ENCODE measurements around the gene LRRN2. TPM values are rescaled to one million over a fixed set of nuclear protein-coding genes. Genes with fewer than 3 reads are reported as not detected.

LRRN2 gene
- total RNA-seq, 2 experiments from 2014 or later = not detected

DNA sequence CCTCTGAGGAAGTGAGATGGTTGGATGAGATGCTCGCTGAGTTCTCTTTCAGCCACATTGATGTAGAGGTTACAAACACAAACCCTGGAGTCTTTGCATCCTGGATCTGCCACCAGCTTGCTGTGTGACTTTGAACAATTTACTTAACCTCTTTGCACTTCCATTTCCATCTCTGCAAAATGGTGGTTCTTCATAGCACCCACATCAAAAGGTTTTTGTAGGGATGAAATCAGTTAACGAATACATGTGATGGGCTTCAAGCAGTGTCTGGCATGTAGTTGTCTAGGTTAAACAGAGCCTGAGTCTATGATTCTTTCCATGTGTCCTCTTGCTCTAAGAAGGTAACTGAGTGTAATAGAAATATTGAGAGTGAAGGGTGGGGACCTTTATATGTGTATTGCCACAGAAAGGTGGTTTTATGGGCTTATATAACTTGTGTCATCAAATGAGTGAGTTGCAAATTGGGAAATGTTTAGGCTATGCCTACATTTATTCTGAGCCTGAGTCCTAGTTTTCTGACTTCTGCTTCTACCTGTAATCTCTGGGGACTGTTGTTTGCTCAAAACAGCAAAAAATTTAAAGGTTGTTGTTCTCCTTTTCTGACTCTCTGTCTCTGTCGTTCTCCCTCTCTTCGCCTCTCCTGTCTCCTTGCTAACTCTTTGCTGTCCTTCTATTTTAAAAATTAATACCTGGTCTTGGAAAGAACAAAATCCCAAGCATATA, 27.3 kb upstream of the LRRN2 start:
- CTCF ChIA-PET = no interaction called here
- H3K9me3 ChIP-seq (ENCODE audit: control insufficient read depth in 1 of 2, insufficient read depth in 1 of 2, low read length in 2 of 2) = peaks cover 0 to 5% of the 10 kb centered on the region in 2 experiments
- Mint-ChIP-seq H3K4me3 (no peak overlapping the region), H3K27ac (no peak overlapping the region), H3K27me3 (peaks cover 44% of the 10 kb centered on the region), H3K4me1 (ENCODE audit: low read depth) (peaks cover 9% of the 10 kb centered on the region), H3K36me3 (ENCODE audit: low read depth) (no peaks in the 10 kb centered on the region), H3K9me3 (no peaks in the 10 kb centered on the region)
- ATAC-seq (ENCODE audit: poor library complexity) (peak; percentile 24), DNase-seq (no peak)
- H3K27me3 ChIP-seq (ENCODE audit: control insufficient read depth in 1 of 2, insufficient read depth in 2 of 2, low read length in 2 of 2) = peaks cover 5 to 11% of the 10 kb centered on the region in 2 experiments
- H3K27ac ChIP-seq (ENCODE audit: low read depth in 1 of 2, low read length in 2 of 2) = no peak overlapping the region
- TF ChIP-seq, protein P1, sequence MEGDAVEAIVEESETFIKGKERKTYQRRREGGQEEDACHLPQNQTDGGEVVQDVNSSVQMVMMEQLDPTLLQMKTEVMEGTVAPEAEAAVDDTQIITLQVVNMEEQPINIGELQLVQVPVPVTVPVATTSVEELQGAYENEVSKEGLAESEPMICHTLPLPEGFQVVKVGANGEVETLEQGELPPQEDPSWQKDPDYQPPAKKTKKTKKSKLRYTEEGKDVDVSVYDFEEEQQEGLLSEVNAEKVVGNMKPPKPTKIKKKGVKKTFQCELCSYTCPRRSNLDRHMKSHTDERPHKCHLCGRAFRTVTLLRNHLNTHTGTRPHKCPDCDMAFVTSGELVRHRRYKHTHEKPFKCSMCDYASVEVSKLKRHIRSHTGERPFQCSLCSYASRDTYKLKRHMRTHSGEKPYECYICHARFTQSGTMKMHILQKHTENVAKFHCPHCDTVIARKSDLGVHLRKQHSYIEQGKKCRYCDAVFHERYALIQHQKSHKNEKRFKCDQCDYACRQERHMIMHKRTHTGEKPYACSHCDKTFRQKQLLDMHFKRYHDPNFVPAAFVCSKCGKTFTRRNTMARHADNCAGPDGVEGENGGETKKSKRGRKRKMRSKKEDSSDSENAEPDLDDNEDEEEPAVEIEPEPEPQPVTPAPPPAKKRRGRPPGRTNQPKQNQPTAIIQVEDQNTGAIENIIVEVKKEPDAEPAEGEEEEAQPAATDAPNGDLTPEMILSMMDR (IDR thresholded peaks at IDR 0.05) = no peak
- POLR2A ChIA-PET = no interaction called here
- H3K36me3 ChIP-seq (ENCODE audit: insufficient read depth, low read length) = no peaks in the 10 kb centered on the region
- no peak overlapping the region for H3K4me3 ChIP-seq (ENCODE audit: low read length)
- no peaks in the 10 kb centered on the region for H3K4me1 ChIP-seq (ENCODE audit: insufficient read depth, low read length)
- intact Hi-C loops (cut with DNase I, micrococcal nuclease) = loop anchor here in 1 of 2 experiments (2.0 kb wide), 1 partner anchor 20 kb away; no protein-coding TSS in a partner anchor

GRCh38 chr1:204711947-204712701, 26.6 kb upstream of the LRRN2 start:
- H3K27me3 Mint-ChIP-seq = peaks cover 44% of the 10 kb centered on the region
- CTCF ChIA-PET = no interaction called here
- no peak overlapping the region for H3K4me3 Mint-ChIP-seq
- peaks cover 17% of the 10 kb centered on the region for H3K4me1 Mint-ChIP-seq (ENCODE audit: low read depth)
- no peaks in the 10 kb centered on the region for H3K36me3 Mint-ChIP-seq (ENCODE audit: low read depth)
- no peak for DNase-seq
- Histone ChIP-seq H3K9me3 (ENCODE audit: control insufficient read depth in 1 of 2, insufficient read depth in 1 of 2, low read length in 2 of 2) (peaks cover 0 to 5% of the 10 kb centered on the region in 2 experiments), H3K4me3 (ENCODE audit: low read length) (no peak overlapping the region), H3K27me3 (ENCODE audit: control insufficient read depth in 1 of 2, insufficient read depth in 2 of 2, low read length in 2 of 2) (peaks cover 5 to 11% of the 10 kb centered on the region in 2 experiments), H3K27ac (ENCODE audit: low read depth in 1 of 2, low read length in 2 of 2) (no peak overlapping the region), H3K4me1 (ENCODE audit: insufficient read depth, low read length) (peaks cover 1% of the 10 kb centered on the region), H3K36me3 (ENCODE audit: insufficient read depth, low read length) (no peaks in the 10 kb centered on the region)
- no peaks in the 10 kb centered on the region for H3K9me3 Mint-ChIP-seq
- TF ChIP-seq, protein P1 (IDR thresholded peaks at IDR 0.05) = no peak
- no peak overlapping the region for H3K27ac Mint-ChIP-seq
- no peak for ATAC-seq (ENCODE audit: poor library complexity)
- POLR2A ChIA-PET = no interaction called here
- intact Hi-C loops (cut with DNase I, micrococcal nuclease) = loop anchor here in 1 of 2 experiments (2.0 kb wide), 1 partner anchor 21 kb away; no protein-coding TSS in a partner anchor

- CTCF ChIA-PET = no interaction called here
- Mint-ChIP-seq H3K4me3 (no peak overlapping the region), H3K9me3 (no peaks in the 10 kb centered on the region), H3K4me1 (ENCODE audit: low read depth) (peaks cover 25% of the 10 kb centered on the region), H3K27ac (no peak overlapping the region), H3K36me3 (ENCODE audit: low read depth) (no peaks in the 10 kb centered on the region), H3K27me3 (peaks cover 44% of the 10 kb centered on the region)
- Histone ChIP-seq H3K4me3 (ENCODE audit: low read length) (no peak overlapping the region), H3K27ac (ENCODE audit: low read depth in 1 of 2, low read length in 2 of 2) (no peak overlapping the region), H3K9me3 (ENCODE audit: control insufficient read depth in 1 of 2, insufficient read depth in 1 of 2, low read length in 2 of 2) (peaks cover 0 to 5% of the 10 kb centered on the region in 2 experiments), H3K27me3 (ENCODE audit: control insufficient read depth in 1 of 2, insufficient read depth in 2 of 2, low read length in 2 of 2) (peaks cover 5 to 11% of the 10 kb centered on the region in 2 experiments), H3K4me1 (ENCODE audit: insufficient read depth, low read length) (peaks cover 9% of the 10 kb centered on the region), H3K36me3 (ENCODE audit: insufficient read depth, low read length) (no peaks in the 10 kb centered on the region)
- DNase-seq (no peak), ATAC-seq (ENCODE audit: poor library complexity) (no peak)
- intact Hi-C loops (cut with DNase I, micrococcal nuclease) = no loop called here
- TF ChIP-seq, protein P1 (IDR thresholded peaks at IDR 0.05) = no peak
- POLR2A ChIA-PET = no interaction called here
Observed at GRCh38 chr1:204711103-204711946, 25.8 kb upstream of the LRRN2 start.
